ENCODE data around the gene ZMYND10.

- TF ChIP-seq PREB (CRISPR knock-in tag; IDR thresholded peaks at IDR 0.05; ENCODE audit: borderline replicate concordance), result no peak
- TF ChIP-seq, protein P1, sequence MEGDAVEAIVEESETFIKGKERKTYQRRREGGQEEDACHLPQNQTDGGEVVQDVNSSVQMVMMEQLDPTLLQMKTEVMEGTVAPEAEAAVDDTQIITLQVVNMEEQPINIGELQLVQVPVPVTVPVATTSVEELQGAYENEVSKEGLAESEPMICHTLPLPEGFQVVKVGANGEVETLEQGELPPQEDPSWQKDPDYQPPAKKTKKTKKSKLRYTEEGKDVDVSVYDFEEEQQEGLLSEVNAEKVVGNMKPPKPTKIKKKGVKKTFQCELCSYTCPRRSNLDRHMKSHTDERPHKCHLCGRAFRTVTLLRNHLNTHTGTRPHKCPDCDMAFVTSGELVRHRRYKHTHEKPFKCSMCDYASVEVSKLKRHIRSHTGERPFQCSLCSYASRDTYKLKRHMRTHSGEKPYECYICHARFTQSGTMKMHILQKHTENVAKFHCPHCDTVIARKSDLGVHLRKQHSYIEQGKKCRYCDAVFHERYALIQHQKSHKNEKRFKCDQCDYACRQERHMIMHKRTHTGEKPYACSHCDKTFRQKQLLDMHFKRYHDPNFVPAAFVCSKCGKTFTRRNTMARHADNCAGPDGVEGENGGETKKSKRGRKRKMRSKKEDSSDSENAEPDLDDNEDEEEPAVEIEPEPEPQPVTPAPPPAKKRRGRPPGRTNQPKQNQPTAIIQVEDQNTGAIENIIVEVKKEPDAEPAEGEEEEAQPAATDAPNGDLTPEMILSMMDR (IDR thresholded peaks at IDR 0.05), result no peak
- no peak for TF ChIP-seq SMAD3 (CRISPR knock-in tag; IDR thresholded peaks at IDR 0.05; ENCODE audit: borderline replicate concordance)
- no peak for TF ChIP-seq ZNF423 (CRISPR knock-in tag; IDR thresholded peaks at IDR 0.05)
- no peak for TF ChIP-seq CREB1 (CRISPR knock-in tag; IDR thresholded peaks at IDR 0.05)
- TF ChIP-seq ZNF121 (CRISPR knock-in tag; IDR thresholded peaks at IDR 0.05), result no peak
- TF ChIP-seq, protein P2, sequence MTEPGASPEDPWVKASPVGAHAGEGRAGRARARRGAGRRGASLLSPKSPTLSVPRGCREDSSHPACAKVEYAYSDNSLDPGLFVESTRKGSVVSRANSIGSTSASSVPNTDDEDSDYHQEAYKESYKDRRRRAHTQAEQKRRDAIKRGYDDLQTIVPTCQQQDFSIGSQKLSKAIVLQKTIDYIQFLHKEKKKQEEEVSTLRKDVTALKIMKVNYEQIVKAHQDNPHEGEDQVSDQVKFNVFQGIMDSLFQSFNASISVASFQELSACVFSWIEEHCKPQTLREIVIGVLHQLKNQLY (CRISPR knock-in tag; IDR thresholded peaks at IDR 0.05), result no peak
- no peak for TF ChIP-seq MYBL2 (CRISPR knock-in tag; IDR thresholded peaks at IDR 0.05)
- TF ChIP-seq TP53 (CRISPR knock-in tag; IDR thresholded peaks at IDR 0.05), result no peak
- TF ChIP-seq ZBTB21 (CRISPR knock-in tag; IDR thresholded peaks at IDR 0.05; ENCODE audit: borderline replicate concordance), result no peak
- TF ChIP-seq KAT7 (CRISPR knock-in tag; IDR thresholded peaks at IDR 0.05; ENCODE audit: borderline replicate concordance), result no peak
Measured at GRCh38 chr3:50370594-50370993, 25.1 kb upstream of the ZMYND10 start.

All from WTC11 (cell line).